PC-3 (cell line): ENCODE data around the gene KCTD12. TPM values are rescaled to one million over a fixed set of nuclear protein-coding genes. Genes with fewer than 3 reads are reported as not detected.

ENCODE experiments used
- ATAC-seq: fragments of 200-7000 bp; cut with Tn5 transposase; 2 replicates; pipeline ENCODE4 v1.9.1; 2020; ENCODE audit warnings: mild to moderate bottlenecking, moderate library complexity
- BruUV-seq: library from RNA; stranded (reverse); fragments of 400-500 nt; replicated peaks from 2 replicates; lab custom pipeline; 2021; lab: Mats Ljungman, UMichigan
- CTCF ChIA-PET: fragments of 300-600 bp; sonication (Branson Sonifier 250); formaldehyde crosslinking; loops from one replicate; lab custom pipeline; 2022; ENCODE audit warnings: antibody characterized with exemption; lab: Charles Lee
- POLR2A ChIA-PET: fragments of 300-600 bp; sonication (Branson Sonifier 250); formaldehyde crosslinking; loops from one replicate; lab custom pipeline; 2022; ENCODE audit warnings: antibody characterized with exemption; ENCODE audit not compliant: unreplicated experiment; lab: Charles Lee
- DNase-seq: peaks from one replicate; pipeline ENCODE4 v3.0.0-alpha.2; 2015
- H2AFZ ChIP-seq: fragments of 300-600 bp; sonication (generic); 2 replicates; pipeline ENCODE4 v1.6.0; 2016; ENCODE audit warnings: antibody characterized with exemption, low read length
- H3F3A ChIP-seq: fragments of 300-600 bp; sonication (generic); one replicate; pipeline ENCODE4 v1.6.0; 2017; ENCODE audit warnings: antibody characterized with exemption, low read length, control low read depth, mild to moderate bottlenecking; ENCODE audit not compliant: unreplicated experiment
- H3K27ac ChIP-seq: fragments of 300-600 bp; sonication (generic); 2 replicates; pipeline ENCODE4 v1.5.1; 2016; ENCODE audit warnings: mild to moderate bottlenecking, low read length
- H3K27me3 ChIP-seq: fragments of 300-600 bp; sonication (generic); 2 replicates; pipeline ENCODE4 v1.6.1; 2016; ENCODE audit warnings: low read length, mixed read lengths
- H3K36me3 ChIP-seq: fragments of 300-600 bp; sonication (generic); 2 replicates; pipeline ENCODE4 v1.6.1; 2016; ENCODE audit warnings: low read depth, mixed run types, low read length, mixed read lengths
- H3K4me1 ChIP-seq: fragments of 300-600 bp; sonication (generic); 2 replicates; pipeline ENCODE4 v1.5.1; 2016; ENCODE audit warnings: low read length; ENCODE audit not compliant: insufficient read depth
- H3K4me2 ChIP-seq: fragments of 300-600 bp; sonication (generic); 2 replicates; pipeline ENCODE4 v1.6.0; 2016; ENCODE audit warnings: low read length
- H3K4me3 ChIP-seq: fragments of 300-600 bp; sonication (generic); 2 replicates; pipeline ENCODE4 v1.5.1; 2016; ENCODE audit warnings: mild to moderate bottlenecking, low read length, mixed read lengths
- H3K79me2 ChIP-seq: fragments of 300-600 bp; sonication (generic); 2 replicates; pipeline ENCODE4 v1.6.1; 2017; ENCODE audit warnings: low read length, mixed read lengths
- H3K9ac ChIP-seq: fragments of 300-600 bp; sonication (generic); 2 replicates; pipeline ENCODE4 v1.6.0; 2016; ENCODE audit warnings: mild to moderate bottlenecking, low read length
- H3K9me2 ChIP-seq: fragments of 300-600 bp; sonication (generic); replicated peaks from 2 replicates; pipeline ENCODE4 v1.6.1; 2016; ENCODE audit warnings: mixed run types, low read length, mixed read lengths
- H3K9me3 ChIP-seq: fragments of 300-600 bp; sonication (generic); 2 replicates; pipeline ENCODE4 v1.6.1; 2016; ENCODE audit warnings: low read length, mixed read lengths
- H4K20me1 ChIP-seq: fragments of 300-600 bp; sonication (generic); 2 replicates; pipeline ENCODE4 v1.6.1; 2016; ENCODE audit warnings: low read length, mixed read lengths
- CTCF ChIP-seq: fragments of 300-600 bp; sonication (generic); conservative IDR thresholded peaks from 2 replicates; pipeline ENCODE4 v1.5.1; 2017; ENCODE audit warnings: antibody characterized with exemption, low read depth, mild to moderate bottlenecking, low read length
- EZH2 ChIP-seq: fragments of 300-600 bp; sonication (generic); IDR thresholded peaks from one replicate; pipeline ENCODE4 v1.6.1; 2017; ENCODE audit warnings: antibody characterized with exemption, mild to moderate bottlenecking, low read length; ENCODE audit not compliant: unreplicated experiment
- EZH2phosphoT487 ChIP-seq: fragments of 300-600 bp; sonication (generic); IDR thresholded peaks from 2 replicates; pipeline ENCODE4 v1.6.1; 2018; ENCODE audit warnings: mild to moderate bottlenecking, antibody characterized with exemption, low read length, borderline replicate concordance
- intact Hi-C: fragments of 100-400 bp; cut with micrococcal nuclease; formaldehyde crosslinking; loops from 2 replicates; pipeline ENCODE4 v1.9.0; 2023
- total RNA-seq: library from RNA; depleted of rRNA; stranded (reverse); fragments of >200 nt; gene quantifications from 2 replicates; pipeline ENCODE4 v1.2.3, GENCODE V29; 2014

Gene KCTD12
- total RNA-seq, 1 experiment from 2014 or later: 7.0 TPM

DNA sequence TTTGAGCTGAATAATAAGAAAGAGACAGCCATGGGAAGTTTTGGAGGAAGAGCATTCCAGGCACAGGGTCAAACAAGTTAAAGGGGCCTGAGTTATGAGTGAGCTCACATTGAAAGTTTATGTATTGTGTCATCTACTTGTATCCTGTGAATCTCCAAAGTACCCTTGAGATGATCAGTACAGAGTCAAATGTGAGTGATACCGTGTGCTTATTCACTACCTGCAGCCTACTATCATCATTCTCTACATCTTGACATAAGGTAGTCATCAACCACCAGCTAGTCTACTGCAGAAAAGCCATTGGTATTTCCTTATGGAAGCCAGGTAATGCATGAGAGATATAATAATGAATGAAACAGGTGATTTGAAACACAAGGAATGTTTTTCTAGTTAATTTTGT, 3.0 kb upstream of the KCTD12 start:
- ATAC-seq: no peak
- no peaks in the 10 kb centered on the region for H3K27me3 ChIP-seq
- H3K4me1 ChIP-seq: peaks cover 10% of the 10 kb centered on the region; the same call in 1 of the 2 replicates
- no peaks in the 10 kb centered on the region for H3K9me3 ChIP-seq
- intact Hi-C loops: no loop called here
- BruUV-seq: no TSS peak
- no peaks in the 10 kb centered on the region for H3F3A ChIP-seq
- H3K4me3 ChIP-seq: no peak overlapping the region
- ChIA-PET CTCF (no interaction called here), POLR2A (no interaction called here)
- H3K9ac ChIP-seq: no peak overlapping the region
- H3K79me2 ChIP-seq: peaks cover 4% of the 10 kb centered on the region
- H4K20me1 ChIP-seq: no peaks in the 10 kb centered on the region
- no peak for DNase-seq
- no peaks in the 10 kb centered on the region for H3K36me3 ChIP-seq
- no peak overlapping the region for H3K4me2 ChIP-seq
- no peak overlapping the region for H2AFZ ChIP-seq
- TF ChIP-seq CTCF (no peak), EZH2phosphoT487 (no peak), EZH2 (no peak)
- H3K9me2 ChIP-seq: no peaks in the 10 kb centered on the region
- H3K27ac ChIP-seq: no peak overlapping the region

GRCh38 chr13:76888421-76888820, 2.2 kb upstream of the KCTD12 start:
- CTCF ChIA-PET: no interaction called here
- H3K4me1 ChIP-seq: peaks cover 13% of the 10 kb centered on the region; the same call in 1 of the 2 replicates
- no peaks in the 10 kb centered on the region for H3K36me3 ChIP-seq

More at GRCh38 chr13:76888421-76888820, 2.2 kb upstream of the KCTD12 start:
- TF ChIP-seq CTCF (no peak), EZH2phosphoT487 (no peak), EZH2 (no peak)
- intact Hi-C loops: no loop called here
- DNase-seq (no peak), ATAC-seq (no peak)
- no peaks in the 10 kb centered on the region for H3K9me3 ChIP-seq
- no peaks in the 10 kb centered on the region for H4K20me1 ChIP-seq
- H3K4me3 ChIP-seq: no peak overlapping the region
- peaks cover 10% of the 10 kb centered on the region for H3K79me2 ChIP-seq
- H3K9ac ChIP-seq: no peak overlapping the region
- H3F3A ChIP-seq: no peaks in the 10 kb centered on the region
- no TSS peak for BruUV-seq
- POLR2A ChIA-PET: no interaction called here
- no peaks in the 10 kb centered on the region for H3K27me3 ChIP-seq
- H2AFZ ChIP-seq: no peak overlapping the region
- H3K4me2 ChIP-seq: no peak overlapping the region
- no peaks in the 10 kb centered on the region for H3K9me2 ChIP-seq
- no peak overlapping the region for H3K27ac ChIP-seq
